ENCODE measurements around the gene S100A4.

Gene S100A4

DNA sequence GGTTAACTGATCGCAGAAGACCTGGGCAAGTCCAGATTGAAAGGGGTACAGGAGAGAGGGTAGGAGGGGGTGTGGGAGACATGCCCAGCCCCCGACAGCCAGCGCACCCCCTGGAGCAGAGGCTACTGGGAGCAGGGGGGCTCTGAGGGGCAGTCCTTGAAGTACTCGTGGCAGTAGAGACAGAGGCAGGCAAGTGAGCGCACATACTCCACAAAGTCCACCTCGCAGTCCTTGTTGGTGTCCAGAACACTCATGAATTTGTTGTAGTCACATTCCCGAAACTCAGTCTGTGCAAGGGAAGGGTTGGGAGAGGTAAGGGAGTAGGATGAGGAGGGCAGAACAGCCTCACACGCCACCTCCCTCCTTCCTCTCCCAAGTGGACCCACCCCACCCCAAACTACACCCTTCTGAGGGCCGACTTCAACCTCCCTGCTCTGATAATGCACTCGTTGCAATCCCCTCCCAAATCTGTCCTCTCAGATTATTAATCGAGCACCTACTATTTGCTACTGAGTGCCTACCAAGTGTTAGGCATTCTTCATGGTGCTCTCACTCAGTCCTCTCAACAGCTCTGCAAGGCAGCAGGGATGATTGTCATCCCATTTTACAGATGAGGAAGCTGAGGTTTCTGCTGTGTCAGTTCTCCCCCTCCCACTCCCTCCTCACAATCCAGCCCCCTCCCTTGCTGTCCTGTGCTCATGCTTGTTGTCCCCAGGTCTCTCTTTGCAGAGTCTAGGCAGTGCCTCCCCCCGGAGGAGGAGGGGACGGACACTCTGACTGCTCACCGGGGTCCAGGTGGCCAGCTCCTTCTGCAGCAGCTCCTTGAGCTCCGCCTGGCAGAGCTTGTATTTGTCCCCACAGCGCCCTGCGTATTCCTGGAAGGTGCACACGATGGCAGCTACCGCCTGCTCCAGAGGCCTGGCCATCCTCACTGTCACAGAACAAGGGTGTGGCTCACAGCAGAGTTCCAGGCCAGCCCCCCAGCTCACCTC, 2.2 kb upstream of the S100A4 start:
- DNase-seq (ENCODE audit: low read depth in 3 of 3) = no peak

DNA sequence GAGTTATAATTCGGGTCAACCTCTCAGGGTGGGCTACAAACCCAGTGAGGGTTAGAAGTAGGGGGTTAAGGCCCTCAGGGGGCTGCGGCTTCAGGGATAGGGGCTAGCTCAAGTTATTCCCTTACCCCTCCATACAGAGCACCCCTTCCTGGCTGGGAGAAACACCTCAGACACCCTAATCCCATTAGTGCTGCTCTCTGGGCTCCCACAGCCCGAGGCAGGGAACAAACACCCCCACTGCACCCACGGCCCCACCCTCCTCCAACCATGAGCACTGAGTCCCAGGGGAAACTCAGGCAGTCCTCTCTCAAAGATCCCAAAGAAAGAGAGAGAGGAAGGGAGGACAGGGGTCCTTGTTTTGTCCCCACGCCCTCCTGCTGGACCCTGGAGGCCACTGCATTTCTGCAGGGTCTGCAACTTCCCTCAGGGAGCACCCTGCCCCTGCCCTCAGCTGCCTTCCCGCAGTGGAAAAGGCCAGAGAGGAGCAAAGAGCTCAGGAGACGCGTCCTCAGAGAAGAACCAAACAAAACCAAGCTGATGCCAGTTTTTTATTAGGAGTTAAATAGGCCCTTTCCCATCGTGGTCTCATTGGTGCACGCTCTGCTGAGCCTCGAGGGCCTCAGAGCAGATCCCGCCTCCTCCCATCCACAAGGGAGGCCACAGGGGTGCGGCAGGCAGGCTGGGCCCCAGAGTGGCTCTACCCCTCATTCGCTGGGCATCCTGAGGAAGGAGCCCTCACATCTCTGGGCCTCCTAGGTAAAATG, 1.4 kb upstream of the S100A4 start:
- no peak for DNase-seq (ENCODE audit: low read depth in 3 of 3)

DNA sequence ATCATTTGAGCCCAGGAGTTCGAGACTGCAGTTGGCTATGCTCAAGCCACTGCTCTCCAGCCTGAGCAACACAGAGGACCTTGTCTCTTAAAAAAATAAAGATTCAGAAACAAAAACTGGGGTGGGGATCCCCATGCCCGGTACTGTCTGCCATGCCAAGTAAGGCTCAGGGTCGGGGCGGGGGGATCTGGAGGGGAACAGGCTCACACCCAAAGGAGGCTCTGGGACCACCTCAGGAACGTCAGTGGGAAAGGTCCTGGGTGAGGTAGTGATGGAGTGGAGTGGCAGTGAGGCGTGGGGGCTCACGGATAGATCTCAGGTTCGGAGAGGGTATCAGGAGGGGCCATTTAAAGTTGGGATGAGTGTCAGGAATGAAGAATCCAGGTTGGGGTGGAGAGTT, 765 bp upstream of the S100A4 start:
- no peak for DNase-seq (ENCODE audit: low read depth in 3 of 3)

DNA sequence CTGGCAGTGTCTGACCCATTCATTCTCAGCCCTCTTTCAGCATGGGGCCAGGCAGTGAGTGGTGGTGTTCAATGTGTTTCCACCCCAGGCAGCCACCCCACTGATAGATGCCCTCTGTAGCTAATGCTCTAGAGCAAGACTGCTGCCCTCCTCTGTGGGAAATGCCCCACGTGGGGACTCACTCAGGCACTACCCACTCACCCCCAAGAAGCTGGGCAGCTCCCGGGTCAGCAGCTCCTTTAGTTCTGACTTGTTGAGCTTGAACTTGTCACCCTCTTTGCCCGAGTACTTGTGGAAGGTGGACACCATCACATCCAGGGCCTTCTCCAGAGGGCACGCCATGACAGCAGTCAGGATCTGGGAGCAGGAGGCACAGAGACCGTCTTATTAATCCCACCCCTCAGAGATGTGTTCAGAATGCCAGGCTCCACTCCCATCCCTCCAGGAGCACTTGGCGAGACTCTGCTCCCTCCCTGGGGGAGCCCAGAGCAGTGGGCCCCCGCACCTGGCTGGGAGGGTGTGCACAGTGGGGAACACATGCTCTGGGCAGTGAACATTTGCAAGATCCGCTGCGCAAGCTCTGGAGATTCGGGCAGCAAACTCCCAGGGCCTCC, 1.0 kb downstream of the S100A4 start:
- DNase-seq (ENCODE audit: low read depth in 3 of 3) = no peak

DNA sequence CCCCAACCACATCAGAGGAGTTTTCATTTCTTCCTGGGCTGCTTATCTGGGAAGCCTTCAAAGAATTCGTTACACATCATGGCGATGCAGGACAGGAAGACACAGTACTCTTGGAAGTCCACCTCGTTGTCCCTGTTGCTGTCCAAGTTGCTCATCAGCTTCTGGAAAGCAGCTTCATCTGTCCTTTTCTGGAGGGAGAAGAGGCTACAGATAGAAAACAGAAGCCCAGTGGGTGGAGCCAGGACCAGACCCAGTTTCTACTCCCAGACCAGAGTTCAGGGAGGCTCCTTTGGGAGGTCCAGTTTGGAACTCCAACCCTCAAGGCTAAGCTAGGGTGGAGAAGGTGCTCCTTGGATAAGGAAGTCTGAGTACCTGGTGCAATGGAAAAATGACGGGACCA, 1.9 kb downstream of the S100A4 start:
- no peak for DNase-seq (ENCODE audit: low read depth in 3 of 3)

DNA sequence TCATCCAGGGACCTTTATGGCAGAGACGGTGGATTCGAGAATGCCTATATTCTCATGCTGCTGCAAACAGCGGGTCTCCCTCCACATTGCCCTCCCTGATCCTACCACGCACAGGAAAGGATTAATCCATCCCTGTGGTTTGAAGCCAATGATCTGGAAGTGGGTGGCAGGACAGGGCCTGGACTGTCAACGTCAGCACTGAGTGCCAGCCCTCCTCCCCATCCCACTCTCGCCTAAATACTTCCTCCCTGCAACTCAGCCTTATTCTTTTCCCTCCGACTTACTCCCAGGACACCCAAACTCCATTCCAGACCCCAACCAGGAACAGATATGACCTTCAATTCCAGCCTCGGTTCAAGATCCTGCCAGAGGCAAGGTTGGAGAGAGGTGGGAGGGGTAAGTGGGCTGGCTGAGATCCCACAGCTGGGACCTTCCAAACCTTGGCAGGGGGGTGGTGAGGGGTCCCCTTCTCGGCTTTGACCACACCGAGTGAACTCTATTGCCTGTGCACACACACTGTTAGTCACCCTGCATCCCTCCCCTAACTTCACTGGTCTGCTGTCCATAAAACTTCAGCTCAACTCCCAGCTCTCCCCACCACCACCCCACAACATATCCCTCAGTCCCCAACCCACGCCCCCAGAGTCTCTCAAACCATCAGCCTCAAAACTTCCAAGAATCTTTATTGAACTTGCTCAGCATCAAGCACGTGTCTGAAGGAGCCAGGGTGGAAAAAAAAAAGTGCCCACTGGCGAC, 2.5 kb downstream of the S100A4 start:
- no peak for DNase-seq (ENCODE audit: low read depth in 3 of 3)

DNA sequence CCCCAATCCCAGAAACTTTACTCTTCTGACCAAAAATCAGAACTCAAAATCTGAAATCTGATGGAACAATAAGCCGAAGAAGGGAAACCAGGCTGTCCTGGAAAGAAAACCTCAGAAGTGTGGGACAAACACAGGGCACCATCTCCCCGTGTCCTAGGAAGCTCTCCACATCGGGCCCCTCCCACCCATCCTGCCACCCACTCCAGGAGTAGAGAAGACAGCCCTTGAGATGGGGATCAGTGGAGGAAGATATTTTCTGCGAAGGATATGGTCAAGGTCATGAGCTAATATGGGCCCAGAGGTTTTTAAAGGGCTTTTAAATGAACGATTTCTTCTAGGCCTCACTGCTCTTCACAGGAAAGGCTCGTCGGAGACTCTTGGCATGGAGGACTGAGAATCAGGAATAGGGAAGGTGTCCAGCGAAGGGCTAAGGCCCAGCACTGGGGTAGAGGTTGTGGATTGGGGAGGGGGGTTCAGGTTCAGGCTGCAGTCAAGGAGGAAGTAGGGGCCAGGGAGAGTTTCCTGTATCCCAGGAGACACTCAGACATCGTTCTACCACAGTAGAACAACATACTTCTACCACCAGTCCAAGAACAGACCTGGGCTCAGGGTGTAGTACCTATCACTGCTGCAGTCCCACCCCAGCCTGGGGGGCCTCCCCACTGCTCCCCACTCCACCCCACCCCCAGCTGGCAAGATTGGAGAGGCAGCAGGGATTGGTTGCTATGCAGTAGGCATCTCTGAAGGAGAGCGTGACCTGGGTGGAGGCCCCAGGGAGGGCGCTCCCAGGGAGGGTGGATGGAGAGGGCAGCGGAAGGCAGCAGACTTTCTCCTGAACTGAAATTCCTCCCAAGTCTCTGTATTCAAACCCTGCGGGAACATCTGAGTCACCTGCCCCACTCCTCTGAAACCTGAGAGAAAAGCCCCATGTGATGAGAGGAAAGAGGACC, 3.7 kb downstream of the S100A4 start:
- DNase-seq (ENCODE audit: low read depth in 3 of 3) = no peak

DNA sequence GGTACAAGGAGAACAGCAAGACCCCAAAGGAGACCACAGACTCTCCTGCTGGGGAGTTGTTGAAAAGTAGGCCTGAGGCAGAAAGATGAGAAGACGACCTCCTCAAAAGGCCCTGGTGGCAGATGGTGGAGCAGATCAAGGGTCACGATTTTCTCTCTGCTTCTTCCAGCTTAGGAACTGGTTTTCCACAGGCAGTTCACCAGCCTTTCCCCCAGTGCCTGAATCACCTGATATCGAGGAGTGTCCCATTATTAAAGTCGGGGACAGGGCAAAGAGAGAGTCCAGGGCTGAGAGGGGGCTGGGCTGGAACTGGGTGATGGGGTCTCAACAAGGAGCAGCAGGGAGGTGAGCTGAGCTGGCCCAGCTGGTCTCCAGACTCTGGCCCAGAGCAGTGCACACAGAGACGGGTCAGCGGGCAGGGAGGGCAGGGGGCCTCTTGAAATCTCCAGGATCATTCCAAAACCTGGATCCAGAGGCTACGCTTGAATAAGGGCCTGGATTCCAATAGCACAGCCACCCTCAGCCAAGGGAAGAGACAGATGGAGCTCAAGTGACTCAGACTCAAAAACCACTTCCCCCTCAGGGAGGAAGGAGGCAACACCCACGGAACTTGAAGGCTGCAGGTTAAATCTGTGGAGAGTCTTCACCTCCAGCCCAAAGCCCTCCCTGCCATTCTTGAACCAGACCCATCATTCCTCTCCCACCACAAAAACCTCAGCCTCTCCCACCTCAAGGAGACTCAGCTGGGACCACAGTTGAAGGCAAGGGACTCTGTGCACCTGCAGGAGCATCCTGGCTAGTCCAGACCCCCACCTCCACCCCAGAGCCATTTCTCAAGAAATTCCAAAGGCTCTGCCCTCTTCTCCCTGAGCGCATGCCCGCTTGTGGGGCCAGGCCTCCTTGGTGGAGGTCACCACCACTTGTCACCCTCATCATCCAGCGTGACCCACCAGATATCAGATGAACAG, 4.9 kb downstream of the S100A4 start, which contains the start of gene S100A5:
Gene S100A5 (minus strand): TSS at position 541 of the 968 bp plus-strand sequence. CDS start 743 bp downstream, outside the sequence.
- DNase-seq (ENCODE audit: low read depth in 3 of 3) = peak in 1 of 3 experiments; percentile 41

DNA sequence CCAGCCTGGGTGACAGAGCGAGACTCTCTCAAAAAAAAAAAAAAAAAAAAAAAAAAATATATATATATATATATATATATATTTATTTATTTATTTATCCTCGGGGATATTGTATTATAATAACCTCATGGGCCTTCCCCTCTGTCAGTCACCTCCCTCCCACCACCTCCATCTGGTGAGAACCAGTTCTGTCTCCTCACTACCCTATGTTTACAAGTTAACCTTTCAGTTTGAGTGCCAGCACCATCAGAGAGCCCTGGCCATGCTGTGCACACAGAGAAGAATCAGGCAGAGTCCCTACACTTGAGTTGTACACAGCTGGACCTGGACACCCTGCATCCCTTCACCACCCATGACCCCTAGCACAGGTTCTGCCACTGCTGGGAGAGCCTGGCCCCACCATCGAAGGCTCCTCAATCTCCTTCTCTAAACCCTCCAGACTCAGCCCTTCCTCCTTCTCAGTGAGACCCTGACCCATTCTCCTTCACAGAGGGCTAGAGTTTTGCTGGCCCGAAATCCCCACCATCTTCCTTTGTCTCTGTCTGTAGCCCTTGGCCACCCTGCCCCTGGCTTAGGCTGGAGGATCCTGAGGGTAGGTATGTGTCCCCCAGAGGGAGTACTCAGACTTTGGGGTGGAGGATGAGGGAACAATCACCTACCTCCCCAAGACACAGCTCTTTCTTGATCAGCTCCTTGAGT, 6.1 kb downstream of the S100A4 start:
- DNase-seq (ENCODE audit: low read depth in 3 of 3) = no peak

DNA sequence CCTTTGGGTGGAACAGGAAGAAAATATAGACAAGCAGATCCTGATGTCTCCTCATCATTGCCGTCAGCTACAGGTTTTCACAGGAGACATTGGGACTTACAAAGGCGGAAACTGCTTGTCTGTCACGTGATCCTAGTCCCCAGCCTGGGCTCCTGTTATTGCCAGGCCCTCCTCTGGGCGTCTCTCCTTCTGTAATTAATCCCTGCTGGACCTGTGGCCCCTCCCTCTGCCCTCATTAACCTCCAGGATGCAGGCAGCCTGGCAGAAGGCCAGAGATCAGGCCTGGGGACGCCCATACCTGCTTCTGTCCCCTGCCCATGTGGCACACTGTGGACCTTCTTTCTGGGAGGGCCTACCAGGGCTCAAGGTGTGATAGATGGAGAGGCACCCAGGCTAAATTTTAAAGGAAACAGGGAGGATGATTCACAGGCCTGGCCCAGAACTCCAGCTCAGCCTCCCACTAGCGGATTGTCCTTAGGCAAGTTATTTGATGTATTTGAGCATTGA, 7.2 kb downstream of the S100A4 start:
- no peak for DNase-seq (ENCODE audit: low read depth in 3 of 3)

DNA sequence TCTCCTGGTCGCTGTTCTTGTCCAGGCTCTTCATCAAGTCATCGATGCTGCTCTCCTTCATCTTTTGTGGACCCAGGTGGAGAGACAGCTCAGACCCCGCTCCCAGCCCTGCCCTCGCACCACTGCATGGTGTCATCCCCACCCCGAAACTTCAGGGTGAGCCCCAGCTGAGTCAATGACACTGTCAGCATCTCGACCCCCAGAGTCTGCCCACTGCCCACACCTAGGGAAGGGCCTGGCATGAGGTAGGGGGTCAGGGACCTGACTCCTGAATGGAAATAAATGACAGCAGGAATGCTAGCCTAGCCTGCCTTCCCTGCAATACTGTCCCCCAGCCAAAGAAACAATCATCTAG, 8.3 kb downstream of the S100A4 start:
- no peak for DNase-seq (ENCODE audit: low read depth in 3 of 3)

DNA sequence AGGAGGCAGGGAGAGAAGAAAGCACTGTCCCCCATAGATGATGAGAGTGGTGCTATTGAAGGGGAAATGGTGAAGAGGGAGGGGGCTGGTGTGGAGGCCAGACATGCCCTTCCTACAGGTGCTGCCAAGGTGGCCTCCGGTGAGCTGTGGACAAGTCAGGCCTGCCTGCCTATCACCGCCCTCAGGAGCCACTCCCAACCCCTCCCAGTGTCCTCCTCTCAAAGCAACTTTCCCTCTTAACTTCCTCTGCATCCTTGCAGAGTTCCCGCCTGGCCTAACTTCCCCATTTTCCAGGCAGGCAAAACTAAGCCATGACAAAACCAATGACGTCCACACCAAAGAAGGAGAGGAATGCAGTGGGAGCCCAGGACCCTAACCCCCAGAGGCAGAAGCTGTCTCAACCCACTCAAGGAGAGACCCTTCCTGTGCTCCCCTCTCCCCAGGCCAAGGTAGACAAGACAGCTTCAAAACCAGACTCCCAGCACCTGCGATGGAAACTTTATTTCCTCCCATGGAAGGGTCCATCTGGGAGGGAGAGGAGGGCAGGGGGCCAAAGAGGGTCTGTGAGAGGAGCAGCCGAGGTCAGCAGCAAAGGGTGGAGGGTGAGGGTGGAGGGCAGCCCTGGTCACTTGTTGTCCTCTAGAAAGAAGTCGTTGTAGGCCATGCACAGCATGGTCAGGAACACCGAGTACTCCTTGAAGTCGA, 8.8 kb downstream of the S100A4 start:
- no peak for DNase-seq (ENCODE audit: low read depth in 3 of 3)

DNA sequence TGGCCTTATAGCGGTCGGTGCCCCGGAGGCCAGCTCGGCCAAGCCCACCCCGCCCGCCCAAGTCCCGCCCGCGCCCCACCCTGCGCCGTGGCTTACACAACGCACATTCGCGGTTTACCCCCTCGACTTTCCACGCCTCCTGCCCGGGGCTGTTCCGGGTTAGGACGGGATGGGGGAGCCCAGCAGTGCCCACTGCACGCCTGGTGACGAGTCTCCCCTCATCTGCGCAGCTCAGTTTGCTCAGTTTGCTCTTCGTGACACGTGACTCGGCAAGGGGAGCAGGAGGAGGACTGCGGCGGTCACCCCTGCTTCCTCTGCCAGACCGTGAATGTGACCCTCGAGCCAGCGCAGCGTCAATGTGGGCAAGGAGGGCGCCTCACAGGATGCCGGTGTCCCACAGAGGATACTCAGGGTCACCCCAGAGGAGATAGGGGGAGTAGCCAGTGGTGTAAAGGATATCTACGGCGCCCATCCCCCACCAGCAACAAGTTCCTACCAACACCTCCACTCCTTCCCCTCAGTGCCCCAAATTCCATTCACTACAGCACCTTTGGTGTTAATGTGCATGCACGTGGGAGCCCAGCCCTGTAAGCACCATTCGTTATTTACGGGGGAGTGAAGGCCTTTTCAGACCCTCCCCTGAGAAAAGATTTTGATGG, 9.5 kb downstream of the S100A4 start:
- DNase-seq (ENCODE audit: low read depth in 3 of 3) = peak; percentile 57 to 64 (median 63)

DNA sequence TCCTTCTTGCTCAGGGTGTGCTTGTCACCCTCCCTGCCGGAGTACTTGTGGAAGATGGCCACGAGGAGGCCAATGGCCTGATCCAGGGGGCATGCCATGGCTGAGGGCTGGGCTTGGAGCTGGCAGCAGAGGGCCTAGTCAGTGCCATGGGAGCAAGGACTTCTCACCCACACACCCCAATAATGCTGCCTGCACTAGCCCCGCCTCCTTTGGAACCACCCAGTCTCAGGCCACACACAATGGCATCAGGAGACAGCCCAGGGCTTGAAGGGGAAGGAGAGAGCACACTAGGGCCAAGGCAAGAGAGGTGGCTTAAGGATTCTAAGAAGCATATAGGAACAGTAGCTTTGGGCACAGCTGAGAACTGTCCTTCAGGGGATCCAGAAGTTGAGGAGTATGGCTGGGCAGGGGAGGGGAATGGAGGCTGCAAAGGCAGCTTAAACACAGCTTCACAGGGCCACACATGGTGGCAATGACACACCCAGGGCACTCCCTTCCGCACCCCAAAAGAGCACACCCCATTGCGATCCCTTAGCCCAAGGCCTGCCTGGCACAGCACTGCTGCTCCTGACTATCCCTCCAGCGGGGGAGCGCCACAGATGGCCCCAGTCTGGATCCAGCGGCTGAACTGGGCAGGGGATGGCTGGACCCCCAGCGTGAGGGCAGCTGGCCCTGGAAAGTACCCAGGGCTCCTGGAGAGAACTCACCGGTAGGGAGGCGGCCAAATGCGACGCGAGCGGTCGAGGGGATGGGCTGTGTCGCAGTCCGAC, 10.2 kb downstream of the S100A4 start, which contains the start of gene S100A6:
Gene S100A6 (minus strand): TSS at position 750 of the 770 bp plus-strand sequence. CDS start 652 bp downstream, at position 98.
- no peak for DNase-seq (ENCODE audit: low read depth in 3 of 3)

DNA sequence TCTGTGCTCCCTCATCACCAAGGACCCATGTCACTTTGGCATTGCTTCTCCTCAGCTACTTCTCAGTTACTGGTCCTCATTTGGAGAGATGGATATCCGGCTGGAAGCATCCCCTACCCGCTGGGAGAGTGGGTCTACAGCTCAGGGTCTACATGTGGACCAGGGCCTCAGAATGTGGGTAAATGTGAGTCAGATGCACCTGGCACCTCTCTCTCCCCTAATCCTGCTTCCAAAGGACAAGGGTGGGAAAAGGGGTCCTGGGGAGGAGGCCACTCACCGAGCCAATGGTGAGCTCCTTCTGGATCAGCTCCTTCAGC, 10.7 kb downstream of the S100A4 start:
- DNase-seq (ENCODE audit: low read depth in 3 of 3) = no peak

DNA sequence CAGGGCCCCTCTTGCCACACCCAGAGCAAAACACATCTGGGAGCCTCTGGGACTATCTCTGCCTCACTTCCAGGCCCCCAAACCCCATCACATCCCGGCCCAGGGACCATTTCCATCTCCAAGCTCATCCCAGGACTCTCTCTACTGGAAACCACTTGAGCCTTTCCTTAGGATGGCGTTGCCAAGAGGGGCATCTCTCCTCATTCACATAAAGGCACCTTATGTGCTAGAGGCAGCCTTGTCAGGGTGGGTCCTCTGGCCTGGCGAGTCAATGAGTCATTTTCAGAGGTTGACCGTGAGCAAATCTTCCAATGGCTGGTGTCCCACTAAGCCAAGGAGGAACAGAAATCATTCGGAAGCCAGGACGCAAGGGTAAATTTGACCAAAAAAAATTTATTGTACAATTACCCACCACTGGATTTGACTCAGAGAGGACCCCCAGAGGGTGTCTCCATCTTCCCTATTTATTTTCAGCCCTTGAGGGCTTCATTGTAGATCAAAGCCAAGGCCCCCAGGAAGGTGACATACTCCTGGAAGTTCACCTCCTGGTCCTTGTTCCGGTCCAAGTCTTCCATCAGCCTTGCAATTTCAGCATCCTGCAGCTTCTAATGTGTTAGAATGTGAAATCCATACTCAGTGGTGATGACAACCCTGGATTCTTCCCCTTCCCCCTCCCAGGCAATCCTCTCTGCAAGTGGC, 11.2 kb downstream of the S100A4 start:
- DNase-seq (ENCODE audit: low read depth in 3 of 3) = no peak
